GM18873 (cell line): ENCODE results near the gene FIZ1.

ENCODE experiments used
- ATAC-seq: cut with Tn5 transposase; IDR thresholded peaks from one replicate; pipeline ENCODE4 v1.9.1; 2021; ENCODE audit warnings: mild to moderate bottlenecking, moderate library complexity, moderate number of reproducible peaks; ENCODE audit not compliant: unreplicated experiment, low FRiP score

The FIZ1 gene

GRCh38 chr19:55635856-55636440, 36.6 kb upstream of the FIZ1 start:
- no peak for ATAC-seq

GRCh38 chr19:55635334-55635717, 36.0 kb upstream of the FIZ1 start:
- no peak for ATAC-seq

- no peak for ATAC-seq
Measured at GRCh38 chr19:55633861-55634260, 34.5 kb upstream of the FIZ1 start.

GRCh38 chr19:55632463-55632834, 33.1 kb upstream of the FIZ1 start:
- ATAC-seq, result no peak

- ATAC-seq, result no peak
Measured at GRCh38 chr19:55626350-55626749, 27.0 kb upstream of the FIZ1 start.

- no peak for ATAC-seq
Measured at GRCh38 chr19:55625004-55625326, 25.6 kb upstream of the FIZ1 start.

- ATAC-seq, result no peak
Measured at GRCh38 chr19:55624109-55625003, 25.0 kb upstream of the FIZ1 start, which contains the start of gene ZNF784. Gene ZNF784, minus strand, starts transcription at chr19:55624566. Its CDS starts 5 bp downstream, at chr19:55624561.

GRCh38 chr19:55623561-55623960, 24.2 kb upstream of the FIZ1 start:
- no peak for ATAC-seq

GRCh38 chr19:55623130-55623529, 23.8 kb upstream of the FIZ1 start:
- ATAC-seq, result no peak

- ATAC-seq, result no peak
Measured at GRCh38 chr19:55622242-55622969, 23.1 kb upstream of the FIZ1 start.

GRCh38 chr19:55621673-55622231, 22.4 kb upstream of the FIZ1 start:
- ATAC-seq, result no peak

- ATAC-seq, result no peak
Measured at GRCh38 chr19:55621205-55621672, 21.9 kb upstream of the FIZ1 start.

GRCh38 chr19:55620410-55621204, 21.3 kb upstream of the FIZ1 start:
- ATAC-seq, result no peak

GRCh38 chr19:55619286-55619685, 20.0 kb upstream of the FIZ1 start:
- no peak for ATAC-seq

GRCh38 chr19:55618426-55618825, 19.1 kb upstream of the FIZ1 start:
- no peak for ATAC-seq

GRCh38 chr19:55617426-55617825, 18.1 kb upstream of the FIZ1 start:
- no peak for ATAC-seq

GRCh38 chr19:55616395-55616875, 17.1 kb upstream of the FIZ1 start:
- no peak for ATAC-seq

- ATAC-seq, result no peak
Measured at GRCh38 chr19:55615543-55616394, 16.5 kb upstream of the FIZ1 start.
